SU-DHL-6 (cell line): ENCODE data around the gene PEDS1.

Source experiments
- EZH2phosphoT487 ChIP-seq: fragments of 200-600 bp; sonication (generic), shearing (Covaris generic); conservative IDR thresholded peaks from 2 replicates; pipeline ENCODE4 v1.6.1; 2018; ENCODE audit warnings: mild to moderate bottlenecking, antibody characterized with exemption, low read length, moderate library complexity, mixed read lengths
- TF ChIP-seq, protein P1 (sequence below): fragments of 200-600 bp; sonication (generic); IDR thresholded peaks from one replicate; pipeline ENCODE4 v1.5.1; 2017; ENCODE audit warnings: antibody characterized with exemption, mild to moderate bottlenecking, low read length, moderate library complexity; ENCODE audit not compliant: insufficient read depth, poor library complexity, severe bottlenecking

DNA sequence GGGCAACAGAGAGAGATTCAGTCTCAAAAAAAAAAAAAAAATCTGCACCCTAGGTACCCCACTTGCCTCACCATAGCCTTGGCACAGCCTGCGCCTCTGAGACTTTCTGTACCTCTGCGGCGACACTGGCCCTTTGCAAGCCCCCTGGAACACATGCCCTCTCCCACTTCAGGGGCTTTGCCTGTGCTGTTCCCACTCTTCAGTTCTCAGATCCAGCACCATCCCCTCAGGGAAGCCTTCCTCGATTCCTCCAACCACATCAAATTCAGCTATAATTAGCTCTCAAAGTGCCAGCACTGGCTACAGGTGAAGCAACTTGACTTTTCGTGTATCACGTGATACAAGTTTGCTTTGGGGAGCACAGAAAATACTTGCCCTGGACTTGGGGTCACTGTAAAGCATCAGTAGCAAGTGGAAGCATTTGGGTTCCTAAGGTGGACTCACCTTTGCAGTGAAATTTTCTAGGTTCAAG lies 38.4 kb downstream of the PEDS1 start:
- TF ChIP-seq, protein P1, sequence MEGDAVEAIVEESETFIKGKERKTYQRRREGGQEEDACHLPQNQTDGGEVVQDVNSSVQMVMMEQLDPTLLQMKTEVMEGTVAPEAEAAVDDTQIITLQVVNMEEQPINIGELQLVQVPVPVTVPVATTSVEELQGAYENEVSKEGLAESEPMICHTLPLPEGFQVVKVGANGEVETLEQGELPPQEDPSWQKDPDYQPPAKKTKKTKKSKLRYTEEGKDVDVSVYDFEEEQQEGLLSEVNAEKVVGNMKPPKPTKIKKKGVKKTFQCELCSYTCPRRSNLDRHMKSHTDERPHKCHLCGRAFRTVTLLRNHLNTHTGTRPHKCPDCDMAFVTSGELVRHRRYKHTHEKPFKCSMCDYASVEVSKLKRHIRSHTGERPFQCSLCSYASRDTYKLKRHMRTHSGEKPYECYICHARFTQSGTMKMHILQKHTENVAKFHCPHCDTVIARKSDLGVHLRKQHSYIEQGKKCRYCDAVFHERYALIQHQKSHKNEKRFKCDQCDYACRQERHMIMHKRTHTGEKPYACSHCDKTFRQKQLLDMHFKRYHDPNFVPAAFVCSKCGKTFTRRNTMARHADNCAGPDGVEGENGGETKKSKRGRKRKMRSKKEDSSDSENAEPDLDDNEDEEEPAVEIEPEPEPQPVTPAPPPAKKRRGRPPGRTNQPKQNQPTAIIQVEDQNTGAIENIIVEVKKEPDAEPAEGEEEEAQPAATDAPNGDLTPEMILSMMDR = no peak
- no peak for TF ChIP-seq EZH2phosphoT487
